ENCODE measurements around the gene COL28A1.

DNA sequence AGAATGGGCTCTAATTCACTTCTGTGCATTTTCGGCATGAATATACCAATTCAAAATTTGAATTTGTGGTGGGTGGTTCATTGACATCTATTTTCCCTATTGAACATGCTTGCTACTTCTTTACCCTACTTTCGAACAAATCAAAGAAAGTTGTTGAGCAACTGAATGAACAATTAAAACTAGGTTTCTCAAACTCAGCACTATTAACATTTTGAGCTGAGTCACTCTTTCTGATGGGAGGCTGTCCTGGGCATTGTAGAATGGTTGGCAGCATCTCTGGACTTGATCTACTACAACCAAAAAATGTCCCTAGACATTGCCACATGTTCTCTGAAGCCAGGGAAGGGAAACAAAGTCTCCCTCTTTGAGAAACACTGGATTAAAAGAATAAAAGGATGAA lies 116.7 kb downstream of the COL28A1 start:
- TF ChIP-seq, protein P1, sequence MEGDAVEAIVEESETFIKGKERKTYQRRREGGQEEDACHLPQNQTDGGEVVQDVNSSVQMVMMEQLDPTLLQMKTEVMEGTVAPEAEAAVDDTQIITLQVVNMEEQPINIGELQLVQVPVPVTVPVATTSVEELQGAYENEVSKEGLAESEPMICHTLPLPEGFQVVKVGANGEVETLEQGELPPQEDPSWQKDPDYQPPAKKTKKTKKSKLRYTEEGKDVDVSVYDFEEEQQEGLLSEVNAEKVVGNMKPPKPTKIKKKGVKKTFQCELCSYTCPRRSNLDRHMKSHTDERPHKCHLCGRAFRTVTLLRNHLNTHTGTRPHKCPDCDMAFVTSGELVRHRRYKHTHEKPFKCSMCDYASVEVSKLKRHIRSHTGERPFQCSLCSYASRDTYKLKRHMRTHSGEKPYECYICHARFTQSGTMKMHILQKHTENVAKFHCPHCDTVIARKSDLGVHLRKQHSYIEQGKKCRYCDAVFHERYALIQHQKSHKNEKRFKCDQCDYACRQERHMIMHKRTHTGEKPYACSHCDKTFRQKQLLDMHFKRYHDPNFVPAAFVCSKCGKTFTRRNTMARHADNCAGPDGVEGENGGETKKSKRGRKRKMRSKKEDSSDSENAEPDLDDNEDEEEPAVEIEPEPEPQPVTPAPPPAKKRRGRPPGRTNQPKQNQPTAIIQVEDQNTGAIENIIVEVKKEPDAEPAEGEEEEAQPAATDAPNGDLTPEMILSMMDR (IDR thresholded peaks at IDR 0.05; ENCODE audit: low read depth, low read length, missing input control): no peak
- no peak for TF ChIP-seq ZBTB33 (IDR thresholded peaks at IDR 0.05)
- no peak for TF ChIP-seq RXRA (IDR thresholded peaks at IDR 0.05)
- TF ChIP-seq RAD21 (IDR thresholded peaks at IDR 0.05): no peak
- TF ChIP-seq YY1 (IDR thresholded peaks at IDR 0.05): no peak
- no peak for TF ChIP-seq TAF1 (conservative IDR thresholded peaks at IDR 0.05)
- no peak for TF ChIP-seq MAX (IDR thresholded peaks at IDR 0.05)

All from liver (tissue), 3 donors.